Activated B cell treated with CpG ODN at 0.5 μM for 24 hours (primary cell): ENCODE data around the gene TRIM9. TPM values are rescaled to one million over a fixed set of nuclear protein-coding genes. Genes with fewer than 3 reads are reported as not detected.

Experiments
- ATAC-seq: fragments of 200-7000 bp; cut with Tn5 transposase; one replicate; pipeline ENCODE4 v1.10.0; 2021; ENCODE audit warnings: low read depth, mild to moderate bottlenecking, moderate library complexity
- CTCF ChIA-PET: fragments of 350-600 bp; sonication (Branson Sonifier 250); formaldehyde crosslinking; loops from one replicate; lab custom pipeline; 2021; ENCODE audit warnings: antibody characterized with exemption; lab: Charles Lee
- POLR2A ChIA-PET: fragments of 350-600 bp; sonication (Branson Sonifier 250); formaldehyde crosslinking; loops from one replicate; lab custom pipeline; 2021; ENCODE audit warnings: antibody characterized with exemption; lab: Charles Lee
- DNase-seq: peaks from one replicate; pipeline ENCODE4 v3.0.0; 2022
- H3K27ac Mint-ChIP-seq: one replicate; pipeline ENCODE4 v1.8.0; 2020; ENCODE audit warnings: mixed read lengths
- H3K27me3 Mint-ChIP-seq: one replicate; pipeline ENCODE4 v1.8.0; 2021; ENCODE audit warnings: mixed read lengths
- H3K36me3 Mint-ChIP-seq: one replicate; pipeline ENCODE4 v1.8.0; 2021; ENCODE audit warnings: low read depth, mixed read lengths
- H3K4me1 Mint-ChIP-seq: one replicate; pipeline ENCODE4 v1.8.0; 2021; ENCODE audit warnings: mixed read lengths
- H3K4me3 Mint-ChIP-seq: one replicate; pipeline ENCODE4 v1.8.0; 2020; ENCODE audit warnings: mild to moderate bottlenecking, mixed read lengths
- H3K9me3 Mint-ChIP-seq: one replicate; pipeline ENCODE4 v1.8.0; 2020; ENCODE audit warnings: mixed read lengths
- intact Hi-C: fragments of 100-400 bp; cut with micrococcal nuclease; formaldehyde crosslinking; loops from one replicate; pipeline ENCODE4 v1.15.1; 2024
- total RNA-seq: library from RNA; stranded (reverse); gene quantifications from 2 replicates; pipeline ENCODE4 v1.2.3, GENCODE V29; 2022
- TF ChIP-seq, protein P1 (sequence below): fragments of 200-600 bp; IDR thresholded peaks from one replicate; pipeline ENCODE4 v1.8.0; 2022; ENCODE audit warnings: antibody characterized with exemption, mild to moderate bottlenecking

The TRIM9 gene
- total RNA-seq, 1 donor from 2014 or later = 0.67 TPM

DNA sequence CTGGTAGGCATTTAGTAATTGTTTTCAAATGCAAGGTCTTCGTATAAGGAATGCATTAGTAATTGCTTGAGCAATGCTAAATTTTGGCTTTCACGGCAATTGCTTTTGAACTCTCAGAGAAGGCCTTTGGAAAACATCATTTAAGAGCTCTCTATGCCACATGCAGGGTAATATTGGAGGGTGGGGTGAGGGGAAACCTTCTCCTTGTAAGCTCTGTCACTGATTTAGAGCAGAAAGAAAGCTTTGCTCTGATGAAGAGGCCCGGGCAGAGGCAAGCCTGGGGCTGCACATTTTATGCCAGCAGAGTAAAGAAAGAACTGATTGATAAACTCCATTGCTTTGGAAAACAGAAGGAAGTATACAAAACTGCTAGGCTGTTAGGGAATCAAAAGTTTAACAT is 70.9 kb downstream of the TRIM9 start:
- POLR2A ChIA-PET = no interaction called here
- no peak overlapping the region for H3K4me3 Mint-ChIP-seq
- H3K4me1 Mint-ChIP-seq = no peaks in the 10 kb centered on the region
- H3K9me3 Mint-ChIP-seq = no peaks in the 10 kb centered on the region
- H3K27ac Mint-ChIP-seq = no peak overlapping the region
- TF ChIP-seq, protein P1, sequence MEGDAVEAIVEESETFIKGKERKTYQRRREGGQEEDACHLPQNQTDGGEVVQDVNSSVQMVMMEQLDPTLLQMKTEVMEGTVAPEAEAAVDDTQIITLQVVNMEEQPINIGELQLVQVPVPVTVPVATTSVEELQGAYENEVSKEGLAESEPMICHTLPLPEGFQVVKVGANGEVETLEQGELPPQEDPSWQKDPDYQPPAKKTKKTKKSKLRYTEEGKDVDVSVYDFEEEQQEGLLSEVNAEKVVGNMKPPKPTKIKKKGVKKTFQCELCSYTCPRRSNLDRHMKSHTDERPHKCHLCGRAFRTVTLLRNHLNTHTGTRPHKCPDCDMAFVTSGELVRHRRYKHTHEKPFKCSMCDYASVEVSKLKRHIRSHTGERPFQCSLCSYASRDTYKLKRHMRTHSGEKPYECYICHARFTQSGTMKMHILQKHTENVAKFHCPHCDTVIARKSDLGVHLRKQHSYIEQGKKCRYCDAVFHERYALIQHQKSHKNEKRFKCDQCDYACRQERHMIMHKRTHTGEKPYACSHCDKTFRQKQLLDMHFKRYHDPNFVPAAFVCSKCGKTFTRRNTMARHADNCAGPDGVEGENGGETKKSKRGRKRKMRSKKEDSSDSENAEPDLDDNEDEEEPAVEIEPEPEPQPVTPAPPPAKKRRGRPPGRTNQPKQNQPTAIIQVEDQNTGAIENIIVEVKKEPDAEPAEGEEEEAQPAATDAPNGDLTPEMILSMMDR = no peak
- intact Hi-C loops = no loop called here
- CTCF ChIA-PET = no interaction called here
- DNase-seq (no peak), ATAC-seq (no peak)
- no peaks in the 10 kb centered on the region for H3K36me3 Mint-ChIP-seq
- no peaks in the 10 kb centered on the region for H3K27me3 Mint-ChIP-seq

GRCh38 chr14:51022769-51023168 is 72.1 kb downstream of the TRIM9 start:
- TF ChIP-seq, protein P1 = no peak
- Mint-ChIP-seq H3K27me3 (no peaks in the 10 kb centered on the region), H3K4me1 (no peaks in the 10 kb centered on the region), H3K27ac (no peak overlapping the region), H3K9me3 (no peaks in the 10 kb centered on the region), H3K4me3 (no peak overlapping the region), H3K36me3 (no peaks in the 10 kb centered on the region)
- ATAC-seq (no peak), DNase-seq (no peak)
- ChIA-PET POLR2A (no interaction called here), CTCF (no interaction called here)
- intact Hi-C loops = no loop called here

GRCh38 chr14:51020024-51020710 is 74.7 kb downstream of the TRIM9 start:
- ATAC-seq (no peak), DNase-seq (no peak)
- CTCF ChIA-PET = no interaction called here
- intact Hi-C loops = no loop called here
- Mint-ChIP-seq H3K9me3 (no peaks in the 10 kb centered on the region), H3K4me1 (no peaks in the 10 kb centered on the region), H3K27me3 (no peaks in the 10 kb centered on the region), H3K27ac (no peak overlapping the region), H3K4me3 (no peak overlapping the region), H3K36me3 (no peaks in the 10 kb centered on the region)
- TF ChIP-seq, protein P1 = no peak
- POLR2A ChIA-PET = no interaction called here

- ChIA-PET POLR2A (no interaction called here), CTCF (no interaction called here)
- no peaks in the 10 kb centered on the region for H3K9me3 Mint-ChIP-seq
- no peak overlapping the region for H3K4me3 Mint-ChIP-seq
- H3K36me3 Mint-ChIP-seq = no peaks in the 10 kb centered on the region
- no peaks in the 10 kb centered on the region for H3K27me3 Mint-ChIP-seq
- H3K27ac Mint-ChIP-seq = no peak overlapping the region
- ATAC-seq (no peak), DNase-seq (no peak)
- intact Hi-C loops = no loop called here
- H3K4me1 Mint-ChIP-seq = no peaks in the 10 kb centered on the region
- TF ChIP-seq, protein P1 = no peak
Observed at GRCh38 chr14:51019089-51019488, 75.8 kb downstream of the TRIM9 start.

- Mint-ChIP-seq H3K9me3 (no peaks in the 10 kb centered on the region), H3K36me3 (no peaks in the 10 kb centered on the region), H3K4me1 (no peaks in the 10 kb centered on the region), H3K4me3 (no peak overlapping the region), H3K27ac (no peak overlapping the region), H3K27me3 (no peaks in the 10 kb centered on the region)
- TF ChIP-seq, protein P1 = no peak
- intact Hi-C loops = no loop called here
- POLR2A ChIA-PET = no interaction called here
- no peak for ATAC-seq
- DNase-seq = no peak
- CTCF ChIA-PET = no interaction called here
Observed at GRCh38 chr14:51018521-51018920, 76.4 kb downstream of the TRIM9 start.
